LHCN-M2 (cell line): Measurements from ENCODE around the gene BATF. TPM values are rescaled to one million over a fixed set of nuclear protein-coding genes. Genes with fewer than 3 reads are reported as not detected.
"Not testable (repeated sequence)": the region's sequence is repeated elsewhere in the genome, so short reads cannot be mapped to it uniquely, and the experiment has no call there.

Source experiments
- DNase-seq: peaks from one replicate; pipeline ENCODE4 v3.0.0-alpha.2; 2012; ENCODE audit warnings: low read depth
- polyA plus RNA-seq: library from polyadenylated mRNA; unstranded; fragments of >200 nt; gene quantifications from one replicate; pipeline ENCODE4 v1.2.1, GENCODE V29; 2012; ENCODE audit warnings: missing spikeins
- total RNA-seq: library from RNA; depleted of rRNA; stranded (reverse); fragments of >200 nt; gene quantifications from 2 replicates; pipeline ENCODE4 v1.2.3, GENCODE V29; 2014; rRNA removed

BATF gene
- not detected in 2 replicates for total RNA-seq
- not detected for polyA plus RNA-seq

- no peak for DNase-seq
Measured at GRCh38 chr14:75522224-75522982, at the start of gene BATF. Gene BATF (plus strand): TSS chr14:75522469. CDS start chr14:75522683, 214 bp downstream.

GRCh38 chr14:75474127-75474526 lies 48.1 kb upstream of the BATF start:
- not testable (repeated sequence) for DNase-seq

GRCh38 chr14:75476274-75476995 lies 45.8 kb upstream of the BATF start:
- DNase-seq = peak; percentile 61

GRCh38 chr14:75477881-75478280 lies 44.4 kb upstream of the BATF start:
- DNase-seq = no peak

- DNase-seq = no peak
Measured at GRCh38 chr14:75479770-75480600, 42.3 kb upstream of the BATF start.

GRCh38 chr14:75482366-75482765 lies 39.9 kb upstream of the BATF start:
- DNase-seq = no peak

- no peak for DNase-seq
Measured at GRCh38 chr14:75484711-75485429, 37.4 kb upstream of the BATF start.

- no peak for DNase-seq
Measured at GRCh38 chr14:75486318-75486717, 36.0 kb upstream of the BATF start.

GRCh38 chr14:75487155-75487671 lies 35.1 kb upstream of the BATF start:
- DNase-seq = peak; percentile 10

GRCh38 chr14:75489480-75489837 lies 32.8 kb upstream of the BATF start:
- DNase-seq = no peak

- no peak for DNase-seq
Measured at GRCh38 chr14:75491376-75491978, 30.8 kb upstream of the BATF start.

GRCh38 chr14:75492832-75493591 lies 29.3 kb upstream of the BATF start:
- no peak for DNase-seq

GRCh38 chr14:75493592-75494087 lies 28.6 kb upstream of the BATF start:
- no peak for DNase-seq

- no peak for DNase-seq
Measured at GRCh38 chr14:75494896-75495295, 27.4 kb upstream of the BATF start.

GRCh38 chr14:75495399-75495798 lies 26.9 kb upstream of the BATF start:
- no peak for DNase-seq

- no peak for DNase-seq
Measured at GRCh38 chr14:75495882-75496281, 26.4 kb upstream of the BATF start.

GRCh38 chr14:75496755-75497154 lies 25.5 kb upstream of the BATF start:
- DNase-seq = no peak

GRCh38 chr14:75497191-75497590 lies 25.1 kb upstream of the BATF start:
- no peak for DNase-seq

GRCh38 chr14:75497701-75498100 lies 24.6 kb upstream of the BATF start:
- no peak for DNase-seq
